Measurements from ENCODE around the gene FBXO31. TPM values are rescaled to one million over a fixed set of nuclear protein-coding genes. Genes with fewer than 3 reads are reported as not detected.

The FBXO31 gene
- total and polyA plus RNA-seq, 8 donors = 6.4 to 1,171 (median 23.8) TPM

- H3K4me3 ChIP-seq = no peak overlapping the region
- H3K9me3 ChIP-seq = no peaks in the 10 kb centered on the region
- no peak overlapping the region for H3K27ac ChIP-seq
- H3K36me3 ChIP-seq = peaks cover 51 to 99% (median 98%) of the 10 kb centered on the region in 4 donors
- H3K4me1 ChIP-seq = peaks cover 0 to 11% (median 0%) of the 10 kb centered on the region in 4 donors
- 92 to 95% (median 94%) methylated on average over 11 to 18 of the region's 18 CpGs for WGBS, 5 donors
- H3K27me3 ChIP-seq = no peaks in the 10 kb centered on the region
- intact Hi-C loops (cut with DNase I; ENCODE audit: low total_unique reads) = loop anchor here (10.0 kb wide), 1 partner anchor 217 kb away; no protein-coding TSS in a partner anchor
- no peak for TF ChIP-seq POLR2AphosphoS5 (IDR thresholded peaks at IDR 0.05)
- no peak for TF ChIP-seq CTCF (IDR thresholded peaks at IDR 0.05)
- TF ChIP-seq POLR2A (IDR thresholded peaks at IDR 0.05) = no peak
- TF ChIP-seq EP300 (IDR thresholded peaks at IDR 0.05) = no peak
- DNase-seq = no peak
Observed at GRCh38 chr16:87418216-87418615, 34.6 kb upstream of the FBXO31 start.

- TF ChIP-seq POLR2AphosphoS5 (IDR thresholded peaks at IDR 0.05) (no peak), CTCF (IDR thresholded peaks at IDR 0.05) (no peak), EP300 (IDR thresholded peaks at IDR 0.05) (no peak), POLR2A (IDR thresholded peaks at IDR 0.05) (no peak)
- Histone ChIP-seq H3K4me3 (no peak overlapping the region), H3K9me3 (no peaks in the 10 kb centered on the region), H3K27ac (no peak overlapping the region), H3K36me3 (peaks cover 56 to 99% (median 98%) of the 10 kb centered on the region in 4 donors), H3K4me1 (peaks cover 0 to 11% (median 0%) of the 10 kb centered on the region in 4 donors), H3K27me3 (no peaks in the 10 kb centered on the region)
- DNase-seq = no peak
- 91 to 98% (median 94%) methylated on average over 8 to 13 of the region's 13 CpGs for WGBS, 5 donors
- intact Hi-C loops (cut with DNase I; ENCODE audit: low total_unique reads) = loop anchor here (10.0 kb wide), 1 partner anchor 217 kb away; no protein-coding TSS in a partner anchor
Observed at GRCh38 chr16:87417528-87417910, 33.9 kb upstream of the FBXO31 start.

- Histone ChIP-seq H3K36me3 (peaks cover 59 to 99% (median 98%) of the 10 kb centered on the region in 4 donors), H3K9me3 (no peaks in the 10 kb centered on the region), H3K27ac (no peak overlapping the region), H3K4me1 (peaks cover 0 to 11% (median 0%) of the 10 kb centered on the region in 4 donors), H3K4me3 (no peak overlapping the region), H3K27me3 (no peaks in the 10 kb centered on the region)
- TF ChIP-seq CTCF (IDR thresholded peaks at IDR 0.05) (peak in 5 of 7 experiments; percentile 28 to 58 (median 40)), POLR2A (IDR thresholded peaks at IDR 0.05) (no peak)
- 74 to 81% (median 76%) methylated on average over 19 to 23 of the region's 23 CpGs for WGBS, 5 donors
- peak in 1 of 2 donors; percentile 69 for DNase-seq
- intact Hi-C loops (cut with DNase I; ENCODE audit: low total_unique reads) = loop anchor here (10.0 kb wide), 1 partner anchor 218 kb away; no protein-coding TSS in a partner anchor
Observed at GRCh38 chr16:87416826-87417527, 33.4 kb upstream of the FBXO31 start.

- DNase-seq = no peak
- Histone ChIP-seq H3K36me3 (peaks cover 62 to 99% (median 98%) of the 10 kb centered on the region in 4 donors), H3K4me3 (no peak overlapping the region), H3K9me3 (no peaks in the 10 kb centered on the region), H3K4me1 (peaks cover 0 to 11% (median 0%) of the 10 kb centered on the region in 4 donors), H3K27me3 (no peaks in the 10 kb centered on the region), H3K27ac (no peak overlapping the region)
- 83 to 91% (median 87%) methylated on average over 5 to 9 of the region's 9 CpGs for WGBS, 5 donors
- intact Hi-C loops (cut with DNase I; ENCODE audit: low total_unique reads) = loop anchor here (10.0 kb wide), 1 partner anchor 219 kb away; no protein-coding TSS in a partner anchor
- TF ChIP-seq POLR2A (IDR thresholded peaks at IDR 0.05) = no peak
- no peak for TF ChIP-seq CTCF (IDR thresholded peaks at IDR 0.05)
- no peak for TF ChIP-seq POLR2AphosphoS5 (IDR thresholded peaks at IDR 0.05)
Observed at GRCh38 chr16:87415441-87415840, 31.9 kb upstream of the FBXO31 start.
